ENCODE data around the gene MYH13.

MYH13 gene

GRCh38 chr17:10339051-10339450 lies 33.8 kb downstream of the MYH13 start:
- DNase-seq, result no peak

- no peak for DNase-seq
These were observed 34.8 kb downstream of the MYH13 start for GRCh38 chr17:10337976-10338375.

- no peak for DNase-seq
These were observed 35.7 kb downstream of the MYH13 start for GRCh38 chr17:10337136-10337535.

GRCh38 chr17:10336393-10336792 lies 36.4 kb downstream of the MYH13 start:
- DNase-seq, result no peak

- DNase-seq, result no peak
These were observed 40.3 kb downstream of the MYH13 start for GRCh38 chr17:10332515-10332914.

GRCh38 chr17:10328971-10329923 lies 43.6 kb downstream of the MYH13 start:
- no peak for DNase-seq

- no peak for DNase-seq
These were observed 44.6 kb downstream of the MYH13 start for GRCh38 chr17:10328206-10328605.

GRCh38 chr17:10327640-10328039 lies 45.2 kb downstream of the MYH13 start:
- DNase-seq, result peak; percentile 76

- no peak for DNase-seq
These were observed 47.6 kb downstream of the MYH13 start for GRCh38 chr17:10325031-10325695.

GRCh38 chr17:10323812-10324610 lies 48.8 kb downstream of the MYH13 start:
- no peak for DNase-seq

- DNase-seq, result no peak
These were observed 54.3 kb downstream of the MYH13 start for GRCh38 chr17:10318535-10318934.

- DNase-seq, result no peak
These were observed 55.3 kb downstream of the MYH13 start for GRCh38 chr17:10317543-10317834.

- peak; percentile 41 for DNase-seq
These were observed 55.8 kb downstream of the MYH13 start for GRCh38 chr17:10316801-10317542.

GRCh38 chr17:10314329-10314728 lies 58.5 kb downstream of the MYH13 start:
- no peak for DNase-seq

GRCh38 chr17:10313037-10313672 lies 59.7 kb downstream of the MYH13 start:
- no peak for DNase-seq

GRCh38 chr17:10311131-10311530 lies 61.7 kb downstream of the MYH13 start:
- no peak for DNase-seq

- DNase-seq, result no peak
These were observed 63.5 kb downstream of the MYH13 start for GRCh38 chr17:10309003-10309974.

- DNase-seq, result no peak
These were observed 66.2 kb downstream of the MYH13 start for GRCh38 chr17:10306585-10306984.

GRCh38 chr17:10305398-10305797 lies 67.4 kb downstream of the MYH13 start:
- no peak for DNase-seq

- no peak for DNase-seq
These were observed 68.0 kb downstream of the MYH13 start for GRCh38 chr17:10304758-10305300.

GRCh38 chr17:10297691-10298090 lies 75.1 kb downstream of the MYH13 start:
- DNase-seq, result no peak
